Nephron progenitor cell (in vitro differentiated cells): ENCODE measurements around the gene SMAD3.

Source experiments
- DNase-seq: peaks from one replicate; pipeline ENCODE4 v3.0.0; 2021
- H3K27ac Mint-ChIP-seq: 2 replicates; pipeline ENCODE4 v1.8.0; 2021; ENCODE audit warnings: mild to moderate bottlenecking, moderate library complexity, mixed read lengths
- H3K27me3 Mint-ChIP-seq: 2 replicates; pipeline ENCODE4 v1.8.0; 2021; ENCODE audit warnings: mild to moderate bottlenecking, low read depth, mixed read lengths; ENCODE audit not compliant: poor library complexity
- H3K36me3 Mint-ChIP-seq: 2 replicates; pipeline ENCODE4 v1.8.0; 2021; ENCODE audit warnings: low read depth, mixed read lengths
- H3K4me1 Mint-ChIP-seq: 2 replicates; pipeline ENCODE4 v1.8.0; 2021; ENCODE audit warnings: mixed read lengths
- H3K4me3 Mint-ChIP-seq: 2 replicates; pipeline ENCODE4 v1.8.0; 2021; ENCODE audit warnings: mild to moderate bottlenecking, moderate library complexity, mixed read lengths
- H3K9me3 Mint-ChIP-seq: 2 replicates; pipeline ENCODE4 v1.8.0; 2021; ENCODE audit warnings: mild to moderate bottlenecking, moderate library complexity, mixed read lengths
- CTCF ChIP-seq: fragments of 200-600 bp; sonication (generic); IDR thresholded peaks from 2 replicates; pipeline ENCODE4 v1.5.0; 2021; ENCODE audit warnings: antibody characterized with exemption

Gene SMAD3

GRCh38 chr15:67170143-67170925 lies 104.9 kb downstream of the SMAD3 start:
- H3K4me3 Mint-ChIP-seq = peak overlapping the region; percentile 49
- H3K36me3 Mint-ChIP-seq = peaks cover 75% of the 10 kb centered on the region
- no peaks in the 10 kb centered on the region for H3K9me3 Mint-ChIP-seq
- peak overlapping the region; percentile 87 for H3K27ac Mint-ChIP-seq
- H3K4me1 Mint-ChIP-seq = peaks cover 100% of the 10 kb centered on the region
- H3K27me3 Mint-ChIP-seq = peaks cover 4% of the 10 kb centered on the region
- TF ChIP-seq CTCF = no peak
- no peak for DNase-seq

GRCh38 chr15:67171471-67171870 lies 106.1 kb downstream of the SMAD3 start:
- DNase-seq = no peak

GRCh38 chr15:67172172-67172571 lies 106.8 kb downstream of the SMAD3 start:
- TF ChIP-seq CTCF = no peak
- H3K27ac Mint-ChIP-seq = no peak overlapping the region
- peaks cover 4% of the 10 kb centered on the region for H3K27me3 Mint-ChIP-seq
- peaks cover 100% of the 10 kb centered on the region for H3K4me1 Mint-ChIP-seq
- no peak overlapping the region for H3K4me3 Mint-ChIP-seq
- peaks cover 72% of the 10 kb centered on the region for H3K36me3 Mint-ChIP-seq
- DNase-seq = no peak
- no peaks in the 10 kb centered on the region for H3K9me3 Mint-ChIP-seq

More at GRCh38 chr15:67171471-67171870, 106.1 kb downstream of the SMAD3 start:
- no peak overlapping the region for H3K27ac Mint-ChIP-seq
- H3K36me3 Mint-ChIP-seq = peaks cover 72% of the 10 kb centered on the region
- peaks cover 4% of the 10 kb centered on the region for H3K27me3 Mint-ChIP-seq
- TF ChIP-seq CTCF = no peak
- no peak overlapping the region for H3K4me3 Mint-ChIP-seq
- H3K4me1 Mint-ChIP-seq = peaks cover 100% of the 10 kb centered on the region
- no peaks in the 10 kb centered on the region for H3K9me3 Mint-ChIP-seq

- Mint-ChIP-seq H3K4me1 (peaks cover 97% of the 10 kb centered on the region), H3K27me3 (peaks cover 4% of the 10 kb centered on the region)
- TF ChIP-seq CTCF = no peak
Measured at GRCh38 chr15:67173005-67173404, 107.6 kb downstream of the SMAD3 start.

GRCh38 chr15:67173786-67174185 lies 108.4 kb downstream of the SMAD3 start:
- TF ChIP-seq CTCF = no peak
- H3K36me3 Mint-ChIP-seq = peaks cover 59% of the 10 kb centered on the region
- peaks cover 4% of the 10 kb centered on the region for H3K27me3 Mint-ChIP-seq
- DNase-seq = no peak
- no peak overlapping the region for H3K4me3 Mint-ChIP-seq
- no peak overlapping the region for H3K27ac Mint-ChIP-seq
- peaks cover 97% of the 10 kb centered on the region for H3K4me1 Mint-ChIP-seq
- H3K9me3 Mint-ChIP-seq = no peaks in the 10 kb centered on the region

More at GRCh38 chr15:67173005-67173404, 107.6 kb downstream of the SMAD3 start:
- peak overlapping the region; percentile 55 for H3K27ac Mint-ChIP-seq
- no peak overlapping the region for H3K4me3 Mint-ChIP-seq
- no peaks in the 10 kb centered on the region for H3K9me3 Mint-ChIP-seq
- H3K36me3 Mint-ChIP-seq = peaks cover 64% of the 10 kb centered on the region
- no peak for DNase-seq

- Mint-ChIP-seq H3K27ac (no peak overlapping the region), H3K4me3 (no peak overlapping the region), H3K9me3 (no peaks in the 10 kb centered on the region), H3K27me3 (peaks cover 4% of the 10 kb centered on the region), H3K4me1 (peaks cover 93% of the 10 kb centered on the region), H3K36me3 (peaks cover 61% of the 10 kb centered on the region)
- no peak for TF ChIP-seq CTCF
- no peak for DNase-seq
Measured at GRCh38 chr15:67174446-67174845, 109.0 kb downstream of the SMAD3 start.
